Testis (tissue), 3 donors: Measurements from ENCODE around the gene CCL17. TPM values are rescaled to one million over a fixed set of nuclear protein-coding genes. Genes with fewer than 3 reads are reported as not detected.
"Not testable (repeated sequence)": the region's sequence is repeated elsewhere in the genome, so short reads cannot be mapped to it uniquely, and the experiment has no call there.

Source experiments
- DNase-seq: peaks from one replicate; pipeline ENCODE4 v3.0.0-alpha.2; 2019
- H3K27ac ChIP-seq, 2 donors: fragments of 200-600 bp; sonication (generic); one replicate each; pipeline ENCODE4 v1.5.1; 2019
- H3K27me3 ChIP-seq: fragments of 200-600 bp; sonication (generic); one replicate; pipeline ENCODE4 v1.5.1; 2019
- H3K36me3 ChIP-seq: fragments of 200-600 bp; sonication (generic); one replicate; pipeline ENCODE4 v1.5.1; 2017; ENCODE audit warnings: low read depth; ENCODE audit errors: missing control alignments
- H3K4me1 ChIP-seq: fragments of 200-600 bp; sonication (generic); one replicate; pipeline ENCODE4 v1.5.1; 2019
- H3K4me3 ChIP-seq, 2 donors: fragments of 200-600 bp; sonication (generic); one replicate each; pipeline ENCODE4 v1.5.1; 2017 to 2019
- H3K9me3 ChIP-seq: fragments of 200-600 bp; sonication (generic); one replicate; pipeline ENCODE4 v1.5.1; 2017
- POLR2A ChIP-seq: fragments of 450-650 bp; IDR thresholded peaks from one replicate; pipeline ENCODE4 v1.6.1; 2017; ENCODE audit warnings: antibody characterized with exemption, mild to moderate bottlenecking, moderate library complexity
- WGBS, 2 donors: methylation state at CpG; one replicate each; pipeline ENCODE4 v1.1.5; 2018; 5-methylcytosine and 5-hydroxymethylcytosine counted together
- intact Hi-C: fragments of 100-400 bp; cut with DNase I; formaldehyde crosslinking; loops from one replicate; pipeline ENCODE4 v1.15.1; 2023; ENCODE audit warnings: low total_unique reads
- polyA plus RNA-seq: library from polyadenylated mRNA; stranded (reverse); fragments of 350-450 nt; fragmentation: Illumina TruSeq; extraction: RNeasy Lipid Tissue Mini Kit (QIAGEN cat#74804); gene quantifications from one replicate; pipeline ENCODE4 v1.2.3, GENCODE V29; 2014; ENCODE audit warnings: low read depth, low replicate concordance; ENCODE audit not compliant: insufficient read depth
- total RNA-seq, 2 donors: library from RNA; depleted of rRNA; stranded (reverse); fragments of >200 nt; gene quantifications; one replicate each; pipeline ENCODE4 v1.2.3, GENCODE V29; 2016
- TF ChIP-seq, protein P1 (sequence below), 3 experiments: fragments of 450-650 bp in 2 of 3; fragments of 200-600 bp in 1 of 3; sonication (generic) in 1 of 3; IDR thresholded peaks; one replicate each; pipeline ENCODE4 v1.5.1; 2016 to 2019; ENCODE audit warnings: antibody characterized with exemption in 3 of 3, mild to moderate bottlenecking in 2 of 3, moderate library complexity in 1 of 3

Gene CCL17
- total and polyA plus RNA-seq, 3 donors from 2014 or later: 0.81 to 4.0 TPM; not detected in 1

DNA sequence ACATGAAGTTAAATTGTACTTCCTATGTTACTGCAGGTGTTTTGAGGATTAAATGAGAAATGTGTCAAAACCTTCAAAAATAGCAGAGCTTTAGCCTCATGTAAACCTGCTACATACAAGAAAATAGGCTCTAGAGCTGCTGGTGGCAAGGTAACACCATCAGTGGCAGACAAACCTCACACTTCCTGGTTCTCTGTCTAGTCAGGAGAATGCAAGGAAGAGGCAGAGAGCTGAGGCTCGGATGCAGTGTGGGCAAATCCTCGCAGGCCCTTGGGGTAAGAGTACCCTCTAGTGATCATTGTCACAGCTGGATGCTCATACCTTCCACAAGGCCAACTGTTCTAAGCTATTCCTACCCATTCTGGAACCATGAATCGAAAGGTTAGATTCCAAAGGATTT, 28.4 kb downstream of the CCL17 start:
- Histone ChIP-seq H3K27ac (no peak overlapping the region), H3K9me3 (no peaks in the 10 kb centered on the region), H3K36me3 (no peaks in the 10 kb centered on the region), H3K4me3 (no peak overlapping the region), H3K27me3 (no peaks in the 10 kb centered on the region), H3K4me1 (no peaks in the 10 kb centered on the region)
- no peak for DNase-seq
- intact Hi-C loops: no loop called here
- WGBS, 2 donors: 91 to 93% methylated on average over 3 of the region's 3 CpGs
- TF ChIP-seq, protein P1, sequence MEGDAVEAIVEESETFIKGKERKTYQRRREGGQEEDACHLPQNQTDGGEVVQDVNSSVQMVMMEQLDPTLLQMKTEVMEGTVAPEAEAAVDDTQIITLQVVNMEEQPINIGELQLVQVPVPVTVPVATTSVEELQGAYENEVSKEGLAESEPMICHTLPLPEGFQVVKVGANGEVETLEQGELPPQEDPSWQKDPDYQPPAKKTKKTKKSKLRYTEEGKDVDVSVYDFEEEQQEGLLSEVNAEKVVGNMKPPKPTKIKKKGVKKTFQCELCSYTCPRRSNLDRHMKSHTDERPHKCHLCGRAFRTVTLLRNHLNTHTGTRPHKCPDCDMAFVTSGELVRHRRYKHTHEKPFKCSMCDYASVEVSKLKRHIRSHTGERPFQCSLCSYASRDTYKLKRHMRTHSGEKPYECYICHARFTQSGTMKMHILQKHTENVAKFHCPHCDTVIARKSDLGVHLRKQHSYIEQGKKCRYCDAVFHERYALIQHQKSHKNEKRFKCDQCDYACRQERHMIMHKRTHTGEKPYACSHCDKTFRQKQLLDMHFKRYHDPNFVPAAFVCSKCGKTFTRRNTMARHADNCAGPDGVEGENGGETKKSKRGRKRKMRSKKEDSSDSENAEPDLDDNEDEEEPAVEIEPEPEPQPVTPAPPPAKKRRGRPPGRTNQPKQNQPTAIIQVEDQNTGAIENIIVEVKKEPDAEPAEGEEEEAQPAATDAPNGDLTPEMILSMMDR (IDR thresholded peaks at IDR 0.05): no peak
- no peak for TF ChIP-seq POLR2A

DNA sequence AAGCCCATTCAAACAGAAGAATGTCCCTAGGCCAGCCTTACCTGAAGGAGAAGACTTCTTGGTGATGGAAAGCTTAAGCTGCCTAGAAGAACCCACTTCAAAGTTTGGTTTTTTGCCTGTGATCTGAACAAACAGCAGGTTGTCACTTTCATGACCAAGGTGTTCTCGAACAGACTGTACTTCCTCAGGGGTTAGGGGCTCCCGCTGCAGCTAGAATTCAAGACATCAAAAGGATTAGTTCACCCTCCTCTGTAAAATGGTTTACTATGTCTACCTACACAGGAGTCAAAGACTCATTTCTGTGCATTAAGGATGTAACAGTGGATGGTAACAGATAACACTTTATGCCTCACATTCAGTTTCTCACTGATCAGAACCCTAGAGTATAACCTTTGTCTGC, 29.4 kb downstream of the CCL17 start:
- no peak for TF ChIP-seq POLR2A
- TF ChIP-seq, protein P1 (IDR thresholded peaks at IDR 0.05): no peak
- intact Hi-C loops: no loop called here
- DNase-seq: no peak
- Histone ChIP-seq H3K4me3 (no peak overlapping the region), H3K27ac (no peak overlapping the region), H3K4me1 (no peaks in the 10 kb centered on the region), H3K36me3 (no peaks in the 10 kb centered on the region), H3K27me3 (no peaks in the 10 kb centered on the region), H3K9me3 (no peaks in the 10 kb centered on the region)
- WGBS, 2 donors: 95 to 96% methylated on average over 2 of the region's 2 CpGs

DNA sequence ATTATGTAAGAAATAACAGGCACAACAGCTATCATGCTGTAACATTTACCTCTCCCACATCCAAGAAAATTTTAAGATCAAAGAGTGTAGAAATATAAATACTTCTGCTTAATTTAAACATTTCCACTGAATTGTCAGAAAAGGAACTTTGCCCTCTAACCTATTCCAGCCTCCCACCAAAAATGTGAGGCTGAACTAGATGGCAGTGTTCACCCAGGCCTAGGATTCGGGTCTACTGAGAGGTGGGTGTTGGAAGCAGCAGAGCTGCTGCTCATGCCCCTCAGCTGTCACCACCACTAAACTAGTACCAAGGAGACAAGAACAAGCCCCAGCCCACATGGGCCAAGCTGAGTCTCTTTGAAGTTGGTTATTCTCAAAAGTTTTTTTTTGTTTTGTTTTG, 31.3 kb downstream of the CCL17 start:
- DNase-seq: no peak
- intact Hi-C loops: no loop called here
- no peaks in the 10 kb centered on the region for H3K27me3 ChIP-seq
- H3K27ac ChIP-seq: no peak overlapping the region
- H3K9me3 ChIP-seq: no peaks in the 10 kb centered on the region
- H3K4me3 ChIP-seq: no peak overlapping the region
- H3K4me1 ChIP-seq: no peaks in the 10 kb centered on the region
- H3K36me3 ChIP-seq: no peaks in the 10 kb centered on the region
- WGBS, 2 donors: 91 to 95% methylated on average over 1 of the region's 1 CpG
- TF ChIP-seq, protein P1 (IDR thresholded peaks at IDR 0.05): no peak
- TF ChIP-seq POLR2A: no peak

DNA sequence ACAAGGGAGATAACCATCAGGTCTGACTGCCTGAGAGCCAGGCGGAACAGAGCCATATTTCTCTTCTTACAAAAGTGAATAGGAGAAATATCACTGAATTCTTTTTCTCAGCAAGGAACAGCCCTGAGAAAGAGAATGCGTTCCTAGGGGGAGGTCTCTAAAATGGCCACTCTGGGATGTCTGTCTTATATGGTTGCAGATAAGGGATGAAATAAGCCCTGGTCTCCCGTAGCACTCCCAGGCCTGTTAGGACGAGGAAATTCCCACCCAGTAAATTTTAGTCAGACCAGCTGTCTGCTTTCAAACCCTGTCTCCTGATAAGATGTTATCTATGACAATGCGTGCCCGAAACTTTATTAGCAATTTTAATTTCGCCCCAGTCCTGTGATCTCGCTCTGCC, 35.4 kb downstream of the CCL17 start:
- 97% methylated on average over 8 of the region's 8 CpGs for WGBS, 2 donors
- H3K27me3 ChIP-seq, DNase-seq, H3K4me3 ChIP-seq, H3K27ac ChIP-seq, H3K36me3 ChIP-seq, H3K9me3 ChIP-seq, H3K4me1 ChIP-seq, intact Hi-C loops: not testable (repeated sequence)

DNA sequence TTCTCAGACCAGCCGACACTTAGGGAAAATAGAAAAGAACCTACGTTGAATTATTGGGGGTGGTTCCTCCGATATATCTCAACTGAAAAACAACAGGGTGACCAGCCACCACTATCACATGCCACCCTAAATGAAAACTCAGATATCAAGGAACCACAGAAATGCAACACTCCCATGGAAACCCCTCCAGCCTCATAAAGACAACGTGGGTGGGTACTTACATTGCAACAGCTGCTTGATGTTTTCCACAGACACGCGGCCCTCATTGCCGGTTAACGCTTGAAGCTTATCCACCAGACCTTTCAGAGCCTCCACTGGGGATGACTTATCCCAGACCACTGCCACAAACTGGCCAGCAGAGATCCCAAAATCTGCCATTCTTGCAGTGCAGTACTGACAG, 36.0 kb downstream of the CCL17 start:
- DNase-seq, H3K4me1 ChIP-seq, H3K4me3 ChIP-seq, H3K36me3 ChIP-seq, H3K27me3 ChIP-seq, H3K27ac ChIP-seq, H3K9me3 ChIP-seq, intact Hi-C loops: not testable (repeated sequence)
- 94 to 99% methylated on average over 8 of the region's 8 CpGs for WGBS, 2 donors

DNA sequence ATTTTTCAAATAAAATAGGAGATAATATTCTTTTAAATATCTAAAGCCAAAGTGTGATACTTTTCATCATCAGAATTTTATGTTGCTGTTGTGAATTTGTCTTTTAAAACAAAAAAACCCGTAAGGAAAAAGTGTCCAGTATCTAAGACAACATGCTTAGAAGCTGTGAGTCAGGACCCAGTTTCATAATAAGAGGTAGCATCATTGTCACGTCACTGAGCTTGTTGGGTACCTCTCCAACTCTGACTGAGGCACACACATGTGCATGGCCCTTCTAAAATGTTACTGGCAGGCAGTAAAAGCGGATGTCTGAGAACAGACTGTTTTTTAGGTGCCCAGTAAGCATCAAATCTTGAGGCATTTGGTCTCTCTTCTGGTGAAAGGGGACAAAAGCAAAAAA, 40.1 kb downstream of the CCL17 start:
- TF ChIP-seq POLR2A: no peak
- TF ChIP-seq, protein P1 (IDR thresholded peaks at IDR 0.05): no peak
- no peak overlapping the region for H3K27ac ChIP-seq
- no peak overlapping the region for H3K4me3 ChIP-seq
- WGBS, 2 donors: 79 to 84% methylated on average over 3 of the region's 3 CpGs
- H3K36me3 ChIP-seq: no peaks in the 10 kb centered on the region
- intact Hi-C loops: no loop called here
- H3K9me3 ChIP-seq: no peaks in the 10 kb centered on the region
- no peak for DNase-seq
- peaks cover 7% of the 10 kb centered on the region for H3K4me1 ChIP-seq
- no peaks in the 10 kb centered on the region for H3K27me3 ChIP-seq
